Spleen (tissue), 10 donors: ENCODE results near the gene BLZF1. TPM values are rescaled to one million over a fixed set of nuclear protein-coding genes. Genes with fewer than 3 reads are reported as not detected.

Experiments used
- polyA plus RNA-seq, 3 donors: library from polyadenylated mRNA; stranded (reverse); fragments of 200-250 nt; gene quantifications; one replicate each; pipeline ENCODE4 v1.2.1, GENCODE V29; 2013
- total RNA-seq, 7 donors: library from RNA; depleted of rRNA in 3 of 7; stranded (reverse); fragments of >200 nt in 3 of 7; fragmentation: NEBNext Ultra II Directional in 4 of 7; extraction: Animal tissue kit (Norgen Biotek cat#: 25700) in 4 of 7; gene quantifications; one replicate each; pipeline versions ENCODE4 v1.1.0 to v1.2.1, GENCODE V29; 2016 to 2021
- donor health status: healthy with polysubstance abuse.
- donor health status: DM: no; HTN: no; CAD: no; lungs with moderate emphysema.
- donor health status: DM: no; HTN: no; CAD: no.
- donor health status: Bipolar disorder and iron deficiency.
- donor health status: healthy.
- donor health status: DM: no; HTN: no; CAD: no.
- donor health status: DM: yes; HTN: yes; CAD: no.

Gene BLZF1
- total and polyA plus RNA-seq, 10 donors = 5.6 to 33.8 (median 21.8) TPM

Other genes starting within 250 kb of the BLZF1 start
- 10 to 100 TPM in 5 of 7 donors, 1 to 10 TPM in 2; 7.6 to 22.0 (median 13.2) TPM for gene NME7, start 398 bp upstream of the BLZF1 start, total RNA-seq
- gene NME7, start 398 bp upstream of the BLZF1 start, polyA plus RNA-seq = 1 to 10 TPM; 4.0 to 8.0 (median 5.5) TPM
- not detected for gene CCDC181, start 59.3 kb downstream of the BLZF1 start, total RNA-seq
- under 1 TPM in 1 of 3 donors, not detected in 2; 0.03 TPM for gene CCDC181, start 59.3 kb downstream of the BLZF1 start, polyA plus RNA-seq
- 1 to 10 TPM; 2.4 to 6.7 (median 3.9) TPM for gene SLC19A2, start 117.7 kb downstream of the BLZF1 start, total RNA-seq
- gene SLC19A2, start 117.7 kb downstream of the BLZF1 start, polyA plus RNA-seq = 1 to 10 TPM; 2.0 to 4.0 (median 3.4) TPM
- 10 to 100 TPM in 2 of 7 donors, 1 to 10 TPM in 5; 5.1 to 34.5 (median 7.7) TPM for gene F5, start 218.3 kb downstream of the BLZF1 start, total RNA-seq
- 1 to 10 TPM; 1.7 to 2.3 (median 2.3) TPM for gene F5, start 218.3 kb downstream of the BLZF1 start, polyA plus RNA-seq